SK-N-MC (cell line): ENCODE data around the gene FOLR3.

Experiments
- EZH2 ChIP-seq: fragments of 200-600 bp; sonication (generic); IDR thresholded peaks from one replicate; pipeline ENCODE4 v1.6.1; 2017; ENCODE audit warnings: antibody characterized with exemption
- FOXP2 ChIP-seq: optimal IDR thresholded peaks from 2 replicates; pipeline ENCODE3; 2011; ENCODE audit warnings: mild to moderate bottlenecking, moderate library complexity; ENCODE audit not compliant: insufficient read depth; ENCODE audit errors: extremely low read length, control extremely low read depth
- POLR2AphosphoS5 ChIP-seq: IDR thresholded peaks from 2 replicates; pipeline ENCODE4 v1.6.1; 2012; ENCODE audit warnings: mild to moderate bottlenecking, low read depth, low read length, borderline replicate concordance

- TF ChIP-seq EZH2: no peak
- TF ChIP-seq POLR2AphosphoS5: no peak
- no peak for TF ChIP-seq FOXP2
These were observed 35.1 kb upstream of the FOLR3 start for GRCh38 chr11:72100462-72100861.
